ENCODE measurements around the gene KDM1A.
A peak's percentile ranks its signal among the peaks of the same experiment; 100 is the strongest.
"Not testable (repeated sequence)": the region's sequence is repeated elsewhere in the genome, so short reads cannot be mapped to it uniquely, and the experiment has no call there.

The KDM1A gene

DNA sequence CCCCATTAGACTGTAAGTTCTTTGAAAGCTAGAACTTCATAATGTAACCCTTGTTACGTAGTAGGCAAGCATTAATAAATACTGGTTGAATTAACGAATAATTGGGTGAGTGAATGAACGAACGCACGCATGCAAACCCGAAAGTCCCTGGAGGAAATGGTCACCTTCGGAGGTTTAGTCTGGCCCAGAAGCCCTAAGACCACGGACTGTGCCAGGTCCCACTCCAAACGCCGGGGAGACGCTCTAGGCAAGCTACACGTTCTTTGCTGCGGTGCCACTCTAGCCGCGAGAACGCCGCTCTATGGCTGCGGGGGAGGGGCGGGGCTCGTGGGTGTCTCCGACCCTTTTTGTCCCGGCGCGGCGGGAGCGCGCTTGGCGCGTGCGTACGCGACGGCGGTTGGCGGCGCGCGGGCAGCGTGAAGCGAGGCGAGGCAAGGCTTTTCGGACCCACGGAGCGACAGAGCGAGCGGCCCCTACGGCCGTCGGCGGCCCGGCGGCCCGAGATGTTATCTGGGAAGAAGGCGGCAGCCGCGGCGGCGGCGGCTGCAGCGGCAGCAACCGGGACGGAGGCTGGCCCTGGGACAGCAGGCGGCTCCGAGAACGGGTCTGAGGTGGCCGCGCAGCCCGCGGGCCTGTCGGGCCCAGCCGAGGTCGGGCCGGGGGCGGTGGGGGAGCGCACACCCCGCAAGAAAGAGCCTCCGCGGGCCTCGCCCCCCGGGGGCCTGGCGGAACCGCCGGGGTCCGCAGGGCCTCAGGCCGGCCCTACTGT, at the start of gene KDM1A:
KDM1A (plus strand) TSS at position 375 of the 769 bp plus-strand sequence; CDS start at position 504, 129 bp downstream.
- peak; percentile 95 for DNase-seq

DNA sequence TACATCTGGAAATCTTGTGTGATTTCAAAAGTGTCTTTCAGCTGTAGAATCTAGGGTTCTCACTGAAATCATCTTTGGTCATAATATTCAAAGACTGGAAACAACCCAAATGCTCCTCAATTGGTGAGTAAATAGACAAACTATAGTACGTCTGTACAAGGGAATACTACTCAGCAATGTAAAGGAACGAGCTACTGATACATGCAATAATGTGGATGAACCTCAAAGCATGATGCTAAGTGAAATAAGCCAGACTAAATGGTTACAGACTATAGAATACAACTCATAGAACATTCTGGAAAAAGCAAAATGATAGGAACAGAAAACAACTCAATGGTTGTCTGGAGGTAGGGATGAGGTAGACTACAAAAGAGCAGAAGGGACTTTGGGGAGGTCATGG, 49.2 kb upstream of the KDM1A start:
- no peak for DNase-seq

DNA sequence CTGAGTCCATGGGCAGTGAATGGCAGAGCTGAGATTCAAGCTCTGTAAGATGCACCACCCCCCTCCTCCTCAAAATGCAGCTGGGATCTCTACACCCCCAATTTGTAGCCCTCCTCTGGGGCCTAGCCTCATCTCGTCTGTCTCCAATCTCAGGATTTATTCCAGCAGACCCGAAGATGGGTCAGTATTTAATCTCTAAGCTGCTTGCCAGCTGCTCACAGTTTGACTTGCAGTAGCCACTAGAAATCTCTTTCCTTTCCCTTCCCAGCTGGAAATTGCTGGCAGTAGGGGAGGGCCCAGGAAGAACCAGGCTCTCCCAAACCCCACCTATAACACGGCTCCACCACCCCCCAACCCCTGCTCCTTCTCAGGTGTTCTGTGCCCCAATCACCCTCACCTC, 48.1 kb upstream of the KDM1A start:
- DNase-seq, result no peak

DNA sequence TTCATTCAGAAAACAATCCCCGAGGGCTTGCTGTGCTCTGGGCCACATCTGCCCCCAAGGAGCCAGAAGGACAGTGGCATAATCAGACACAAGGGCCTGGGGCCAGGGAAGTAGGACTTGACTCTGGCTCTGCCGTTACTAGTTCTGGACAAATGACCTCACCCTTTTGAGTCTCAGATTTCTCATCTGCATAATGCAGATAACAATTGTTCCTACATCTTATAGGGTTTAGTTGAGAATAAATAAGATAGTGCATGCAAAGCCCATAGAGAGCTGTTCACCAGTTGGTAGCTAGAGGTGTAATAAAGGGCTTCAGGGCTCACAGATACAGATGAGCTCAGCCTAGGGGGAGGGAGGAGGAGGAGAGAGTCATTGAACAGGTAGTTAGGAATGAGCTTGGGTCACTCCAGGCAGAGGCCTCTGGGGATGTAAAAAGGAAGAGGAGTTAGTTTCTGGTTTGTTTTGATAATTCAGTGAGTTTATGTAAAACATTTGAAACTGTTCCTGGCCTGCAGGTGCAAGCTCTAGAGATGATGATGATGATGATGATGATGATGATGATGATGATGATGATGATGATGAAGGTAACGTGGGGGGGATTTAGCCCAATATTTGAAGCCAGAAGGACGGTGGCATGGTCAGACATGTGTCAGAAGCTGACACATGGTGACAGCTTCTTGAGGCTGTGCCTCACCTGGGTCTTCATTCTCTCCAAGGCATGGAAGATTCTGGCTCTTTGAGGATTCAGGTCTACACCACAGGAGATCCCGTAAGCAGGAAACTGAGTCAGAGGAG, 47.5 kb upstream of the KDM1A start:
- no peak for DNase-seq

DNA sequence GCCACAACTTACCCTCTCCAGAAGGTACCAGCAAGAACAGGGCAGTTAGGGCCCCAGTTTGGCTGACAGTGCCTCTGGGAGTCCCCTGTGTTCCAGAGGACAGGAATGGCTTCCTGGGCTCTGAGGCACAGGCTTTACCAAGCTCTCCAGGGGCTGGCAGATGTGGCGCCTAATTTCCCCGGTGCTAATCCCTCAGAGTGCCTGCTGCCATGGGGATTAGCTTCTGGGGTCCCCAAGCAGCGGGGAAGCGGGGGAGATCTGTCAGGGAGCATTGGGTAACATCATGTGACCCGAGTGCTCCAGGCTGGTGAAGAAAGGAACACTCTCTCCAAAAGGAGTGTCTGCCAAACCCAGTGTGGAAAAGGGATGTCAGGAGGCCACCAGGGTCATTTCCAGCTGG, 46.5 kb upstream of the KDM1A start, which contains the start of gene LACTBL1:
LACTBL1 (minus strand) TSS at position 107 of the 400 bp plus-strand sequence. CDS start 550 bp downstream, outside the sequence.
- DNase-seq, result no peak

DNA sequence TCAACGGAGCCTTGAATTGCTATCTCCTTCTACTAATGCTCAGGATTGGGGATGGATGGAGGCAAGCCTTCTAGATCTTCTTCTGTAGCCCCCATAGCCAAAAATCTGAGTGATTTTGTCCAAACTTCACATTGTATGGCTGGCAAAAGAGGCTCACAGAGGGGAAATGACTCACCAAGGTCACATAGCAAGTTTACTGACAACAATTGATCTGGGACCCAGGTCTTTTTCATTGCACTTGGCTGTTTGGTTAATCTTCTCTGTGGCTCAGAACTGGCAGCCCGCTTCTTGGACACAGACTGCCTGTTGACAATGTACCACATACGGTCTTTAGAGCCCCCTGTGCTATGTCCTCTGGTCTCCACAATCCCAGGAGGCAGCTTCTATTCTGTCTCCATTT, 43.6 kb upstream of the KDM1A start:
- no peak for DNase-seq

DNA sequence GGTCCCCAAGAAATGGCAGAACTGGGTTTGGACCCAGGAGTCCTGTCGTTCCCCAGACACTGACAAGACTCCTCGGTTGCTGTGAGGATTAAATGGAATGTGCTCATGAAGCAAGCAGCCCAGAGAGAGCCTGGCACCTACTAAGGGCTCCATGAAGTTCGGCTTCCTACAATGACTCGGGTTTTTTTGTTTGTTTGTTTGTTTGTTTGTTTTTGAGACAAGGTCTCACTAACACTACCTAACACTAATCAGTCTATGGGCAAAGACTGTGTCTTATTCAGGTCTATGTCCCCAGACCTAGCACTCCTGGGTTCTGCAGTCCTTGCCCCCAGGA, 43.2 kb upstream of the KDM1A start:
- DNase-seq, result no peak

DNA sequence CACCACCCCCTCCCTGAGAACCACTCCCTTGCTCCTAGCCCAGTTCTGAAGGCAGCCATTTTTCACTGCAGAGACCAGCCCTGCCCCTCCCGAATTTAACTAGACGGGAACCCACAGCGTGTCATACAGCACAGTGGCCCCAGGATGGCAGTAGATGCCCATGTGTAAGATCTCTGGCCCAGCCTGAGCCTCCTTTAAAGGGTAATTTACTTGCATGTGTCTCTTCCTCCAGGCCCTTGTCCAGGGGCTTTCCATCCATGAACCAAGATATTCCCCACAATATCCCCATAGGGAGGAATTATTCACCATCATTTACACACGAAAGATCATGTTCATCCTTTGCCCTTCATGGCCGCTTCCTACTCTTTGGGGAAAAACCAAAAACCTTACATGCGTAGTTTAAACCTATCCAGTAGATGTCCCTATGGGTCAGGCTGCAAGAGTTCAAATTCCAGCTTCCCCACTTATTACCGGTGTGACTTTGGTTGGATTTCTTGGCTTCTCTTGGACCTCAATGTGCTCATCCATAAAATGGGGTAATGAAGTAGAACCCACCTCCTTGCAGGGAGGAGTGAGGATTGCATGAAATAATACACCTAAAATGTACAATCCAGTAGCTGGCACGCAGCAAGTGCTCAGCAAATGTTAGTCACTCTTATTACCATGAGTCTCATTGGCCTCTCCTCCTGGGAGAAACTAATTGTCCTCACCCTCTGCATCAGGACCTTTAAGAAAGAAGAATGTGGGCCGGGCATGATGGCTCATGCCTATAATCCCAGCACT, 42.6 kb upstream of the KDM1A start:
- DNase-seq, result peak; percentile 55

DNA sequence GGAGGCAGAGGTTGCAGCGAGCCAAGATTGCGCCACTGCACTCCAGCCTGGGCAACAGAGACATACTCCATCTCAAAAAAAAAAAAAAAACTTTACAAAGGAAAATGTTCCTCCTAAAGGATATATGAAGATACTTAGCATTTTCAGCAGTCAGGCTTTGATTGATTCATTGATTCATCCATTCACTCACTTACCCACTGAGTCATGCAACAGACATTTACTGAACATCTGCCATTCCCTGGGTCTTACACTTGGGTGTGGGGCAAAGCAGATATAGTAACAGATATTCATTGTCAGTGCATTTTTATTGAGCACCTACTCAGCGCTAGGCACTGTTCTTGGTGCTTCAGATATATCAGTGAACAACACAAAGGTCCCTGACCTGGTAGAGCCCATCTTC, 41.0 kb upstream of the KDM1A start:
- no peak for DNase-seq

DNA sequence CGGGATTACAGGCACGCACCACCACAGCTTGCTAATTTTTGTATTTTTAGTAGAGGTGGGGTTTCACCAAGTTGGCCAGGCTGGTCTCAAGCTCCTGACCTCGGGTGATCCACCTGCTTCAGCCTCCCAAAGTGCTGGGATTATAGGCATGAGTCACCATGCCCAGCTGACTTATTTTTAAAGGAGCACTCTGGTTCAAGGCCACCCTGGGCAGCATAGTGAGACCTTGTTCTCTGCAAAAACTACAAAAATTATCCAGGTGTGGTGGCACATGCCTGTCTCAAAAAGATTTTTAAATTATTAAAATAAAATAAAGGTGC, 38.8 kb upstream of the KDM1A start:
- DNase-seq, result not testable (repeated sequence)

DNA sequence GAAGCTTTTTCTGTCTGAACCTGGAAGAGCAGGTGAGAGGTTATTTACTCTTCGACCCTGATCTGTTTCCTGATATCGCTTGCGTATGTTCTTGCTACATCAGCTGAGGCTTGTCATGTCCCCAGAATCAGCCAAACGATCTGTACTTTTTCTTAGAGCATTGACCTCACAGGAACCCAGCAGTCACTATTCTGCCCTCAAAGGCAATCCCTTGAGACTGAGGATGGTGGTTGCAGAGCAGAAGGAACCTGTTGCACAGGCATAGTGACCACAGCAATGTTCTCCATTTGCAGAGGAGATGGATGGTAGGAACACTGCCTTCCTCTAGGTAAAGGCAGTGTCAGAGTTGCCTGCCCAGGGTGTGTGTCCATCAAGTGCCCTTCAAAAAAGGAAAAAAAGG, 35.3 kb upstream of the KDM1A start:
- no peak for DNase-seq

DNA sequence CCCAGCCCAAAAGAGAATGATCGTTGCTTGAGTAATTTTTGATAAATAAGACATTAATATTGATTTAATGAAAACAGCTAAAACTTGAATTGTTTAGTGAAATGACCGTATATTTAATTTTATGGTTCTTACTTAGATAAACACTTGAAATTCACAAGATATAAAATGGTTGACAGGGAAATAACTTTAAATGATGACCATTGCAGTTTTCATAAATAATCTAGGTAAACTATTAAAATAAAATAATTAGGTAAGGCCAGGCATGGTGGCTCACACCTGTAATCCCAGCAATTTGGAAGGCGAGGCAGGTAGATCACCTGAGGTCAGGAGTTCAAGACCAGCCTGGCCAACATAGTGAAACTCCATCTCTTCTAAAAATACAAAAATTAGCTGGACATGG, 26.9 kb upstream of the KDM1A start:
- DNase-seq, result not testable (repeated sequence)

DNA sequence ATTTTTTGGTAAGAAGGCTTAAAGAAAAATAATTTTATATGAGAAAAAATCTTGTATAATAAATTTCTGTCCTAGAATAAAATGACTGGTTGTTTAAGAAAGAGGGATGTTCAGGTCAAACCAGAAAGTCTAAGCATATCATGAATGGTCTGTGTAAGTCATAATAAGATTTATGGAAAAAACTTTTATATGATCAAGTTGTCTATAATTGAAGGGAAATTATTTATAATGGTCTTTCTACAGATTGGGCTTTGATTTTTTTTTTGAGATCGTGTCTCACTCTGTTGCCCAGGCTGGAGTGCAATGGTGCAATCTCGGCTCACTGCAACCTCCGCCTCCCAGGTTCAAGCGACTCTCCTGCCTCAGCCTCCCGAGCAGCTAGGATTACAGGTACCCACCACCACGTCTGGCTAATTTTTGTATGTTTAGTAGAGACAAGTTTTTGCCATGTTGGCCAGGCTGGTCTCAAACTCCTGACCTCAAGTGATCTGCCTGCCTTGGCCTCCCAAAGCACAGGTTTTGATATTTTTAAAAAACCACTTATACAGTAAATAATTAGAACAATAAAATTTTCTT, 26.0 kb upstream of the KDM1A start:
- not testable (repeated sequence) for DNase-seq

DNA sequence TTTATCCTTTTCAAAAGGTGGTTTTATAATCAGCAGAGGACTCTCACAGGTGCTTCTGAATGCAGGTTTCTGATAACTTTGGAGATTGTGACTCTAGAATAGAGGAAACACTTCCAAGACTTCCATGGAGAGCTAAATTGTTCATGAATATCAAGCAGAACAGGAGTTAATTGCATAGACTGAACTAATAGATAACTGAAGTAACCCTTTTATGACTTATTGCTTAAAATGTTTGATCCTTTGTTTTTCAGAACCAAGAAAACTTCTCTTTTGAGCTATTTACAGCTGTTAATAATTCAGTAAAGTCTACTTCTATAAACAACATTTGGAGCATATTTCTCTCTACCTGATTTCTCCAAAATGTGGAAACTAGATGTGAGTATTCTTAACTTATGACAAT, 23.5 kb upstream of the KDM1A start:
- no peak for DNase-seq

DNA sequence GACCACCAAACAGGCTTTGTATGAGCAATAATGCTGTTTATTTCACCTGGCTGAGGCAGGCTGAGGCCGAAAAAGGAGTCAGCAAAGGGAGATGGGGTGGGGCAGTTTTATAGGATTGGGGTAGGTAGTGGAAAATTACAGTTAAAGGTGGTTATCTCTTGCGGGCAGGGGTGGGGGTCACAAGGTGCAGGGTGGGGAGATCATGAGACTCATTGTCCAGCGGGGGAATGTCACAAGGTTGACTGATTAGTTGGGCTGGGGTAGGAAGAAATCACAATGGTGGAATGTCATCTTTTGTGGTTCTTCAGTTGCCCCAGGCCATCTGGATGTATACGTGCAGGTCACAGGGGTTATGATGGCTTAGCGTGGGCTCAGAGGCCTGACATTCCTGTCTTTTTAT, 21.7 kb upstream of the KDM1A start:
- DNase-seq, result not testable (repeated sequence)

DNA sequence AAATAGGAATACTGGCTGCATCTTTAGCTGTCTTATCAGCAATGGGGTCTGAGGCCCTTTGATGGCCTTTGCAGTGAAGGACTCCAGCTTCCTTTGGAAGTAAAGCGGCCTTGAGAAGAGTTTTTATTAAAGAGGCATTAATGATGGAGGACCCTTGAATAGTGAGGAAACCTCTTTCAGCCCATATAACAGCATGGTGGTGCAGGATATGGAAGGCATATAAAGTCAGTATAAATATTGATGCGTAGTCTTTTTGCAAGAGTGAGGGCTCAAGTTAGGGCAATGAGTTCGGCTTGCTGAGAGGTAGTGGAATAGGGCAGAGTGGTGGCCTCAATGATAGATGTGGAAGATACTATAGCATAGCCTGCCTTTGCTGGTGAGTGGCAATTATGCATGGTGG, 19.1 kb upstream of the KDM1A start:
- not testable (repeated sequence) for DNase-seq

DNA sequence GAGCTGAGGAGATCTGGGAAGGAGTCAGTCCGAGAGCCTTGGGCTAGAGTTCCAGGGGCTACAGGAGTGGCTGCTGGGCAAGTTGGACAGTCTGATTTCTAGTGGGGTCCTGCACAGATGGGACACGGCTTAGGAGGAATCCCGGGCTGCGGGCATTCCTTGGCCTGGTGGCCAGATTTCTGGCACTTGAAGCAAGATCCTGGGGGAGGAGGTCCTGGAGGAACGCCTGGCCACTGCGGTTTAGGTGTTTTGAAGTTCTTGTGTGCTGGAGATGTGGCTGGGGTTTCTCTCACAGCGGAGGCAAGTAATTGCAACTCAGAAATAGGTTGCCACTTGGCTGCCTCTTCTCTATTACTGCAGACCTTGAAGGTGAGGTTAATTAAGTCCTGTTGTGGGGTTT, 17.1 kb upstream of the KDM1A start:
- DNase-seq, result not testable (repeated sequence)

DNA sequence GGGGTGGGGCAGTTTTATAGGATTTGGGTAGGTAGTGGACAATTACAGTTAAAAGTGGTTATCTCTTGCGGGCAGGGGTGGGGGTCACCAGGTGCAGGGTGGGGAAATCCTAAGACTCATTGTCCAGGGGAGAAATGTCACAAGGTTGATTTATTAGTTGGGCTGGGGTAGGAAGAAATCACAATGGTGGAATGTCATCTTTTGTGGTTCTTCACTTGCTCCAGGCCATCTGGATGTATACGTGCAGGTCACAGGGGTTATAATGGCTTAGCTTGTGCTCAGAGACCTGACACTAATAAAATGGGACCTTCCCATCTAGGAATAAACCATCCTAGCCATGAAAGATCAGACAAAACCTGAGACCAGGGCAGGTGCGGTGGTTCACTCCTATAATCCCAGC, 15.2 kb upstream of the KDM1A start:
- DNase-seq, result no peak

DNA sequence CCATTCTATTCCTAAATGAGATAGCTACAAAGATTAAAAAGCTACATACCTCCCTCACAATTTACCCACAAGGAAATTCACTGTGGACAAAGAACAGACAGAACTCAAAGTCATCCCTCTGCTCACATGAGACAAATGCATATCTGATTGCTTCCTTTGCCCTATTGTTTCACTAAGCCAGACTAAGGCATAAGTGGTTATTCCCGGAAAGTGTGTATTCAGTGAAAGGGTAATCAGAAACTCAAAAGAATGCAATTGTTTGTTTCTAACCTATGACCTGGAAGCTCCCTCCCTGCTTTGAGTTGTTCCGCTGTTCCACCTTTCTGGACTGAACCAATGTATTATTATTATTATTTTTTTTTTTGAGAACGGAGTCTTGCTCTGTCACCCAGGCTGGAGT, 14.5 kb upstream of the KDM1A start:
- DNase-seq, result not testable (repeated sequence)

DNA sequence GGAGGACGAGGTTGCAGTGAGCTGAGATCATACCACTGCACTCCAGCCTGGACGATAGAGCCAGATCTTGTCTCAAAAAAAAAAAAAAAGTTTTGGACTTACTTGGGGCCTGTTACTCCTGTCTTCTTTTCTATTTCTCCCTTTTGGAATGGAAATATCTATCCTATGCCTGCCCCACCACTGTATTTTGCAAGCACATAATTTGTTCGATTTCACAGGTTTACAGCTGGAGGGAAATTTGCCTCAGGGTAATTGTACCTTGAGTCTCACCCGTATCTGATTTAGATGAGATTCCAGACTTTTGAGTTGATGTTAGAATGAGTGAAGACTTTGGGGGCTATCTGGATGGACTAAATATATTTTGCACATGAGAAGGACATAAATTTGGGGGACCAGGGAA, 12.2 kb upstream of the KDM1A start:
- no peak for DNase-seq

DNA sequence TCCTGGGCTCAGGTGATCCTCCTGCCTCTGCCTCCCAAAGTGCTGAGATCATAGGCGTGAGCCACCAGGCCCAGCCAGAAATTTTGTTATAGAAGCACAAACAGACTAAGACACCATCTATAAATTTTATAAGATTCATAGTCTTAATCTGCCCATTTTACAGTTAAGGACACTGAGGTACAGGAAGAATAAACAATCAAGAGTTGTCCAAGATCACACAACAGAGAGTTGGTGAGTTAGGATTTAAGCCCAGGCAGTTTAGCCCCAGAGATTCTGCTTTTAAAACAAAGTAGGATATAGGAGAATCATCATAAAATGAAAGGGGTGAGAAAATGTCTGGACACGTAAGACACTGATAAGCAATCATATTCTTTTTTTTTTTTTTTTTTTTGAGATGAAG, 10.4 kb upstream of the KDM1A start:
- DNase-seq, result no peak

DNA sequence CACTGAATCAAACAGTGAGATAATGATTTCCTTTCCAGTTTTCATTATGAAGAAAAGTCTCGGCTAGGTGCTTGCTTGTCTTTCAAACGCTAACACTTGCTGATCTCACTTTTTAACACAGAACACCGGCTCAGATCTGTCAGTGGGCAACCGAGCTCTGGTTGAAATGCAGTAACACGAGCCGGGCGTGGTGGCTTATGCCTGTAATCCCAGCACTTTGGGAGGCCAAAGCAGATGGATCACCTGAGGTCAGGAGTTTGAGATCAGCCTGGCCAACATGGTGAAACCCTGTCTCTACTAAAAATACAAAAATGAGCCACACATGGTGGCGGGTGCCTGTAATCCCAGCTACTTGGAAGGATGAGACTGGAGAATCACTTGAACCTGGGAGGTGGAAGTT, 9.2 kb upstream of the KDM1A start:
- DNase-seq, result not testable (repeated sequence)

DNA sequence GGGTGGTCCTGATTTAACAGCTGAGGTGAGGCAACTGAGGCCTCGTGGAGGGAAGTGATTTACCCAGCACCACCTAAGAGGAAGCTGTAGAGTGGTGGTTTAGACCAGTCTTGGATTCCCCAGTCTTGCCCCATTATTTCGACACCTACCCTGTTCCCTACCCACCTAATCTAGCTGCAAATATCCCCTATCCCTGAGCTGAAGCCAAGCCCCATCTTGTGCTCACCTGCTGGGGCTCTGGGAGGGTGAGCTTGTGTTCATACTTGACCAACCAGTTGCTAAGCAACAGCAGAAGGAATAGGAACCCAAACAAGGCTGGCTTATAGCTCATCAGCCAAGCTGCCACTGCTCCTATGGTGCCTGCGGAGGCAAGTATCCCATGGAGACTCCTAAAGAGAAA, 5.6 kb upstream of the KDM1A start:
- DNase-seq, result no peak
